ENCODE data around the gene HS1BP3. TPM values are rescaled to one million over a fixed set of nuclear protein-coding genes. Genes with fewer than 3 reads are reported as not detected.

The HS1BP3 gene
- total and polyA plus RNA-seq, 2 of the 13 experiments (the other 11 are each of a cell fraction or from before 2014, with no cell fraction given) = 15.2 to 22.0 TPM

GRCh38 chr2:20611077-20611843, 39.6 kb downstream of the HS1BP3 start (continued):
- TF ChIP-seq HNF1B (CRISPR knock-in tag; IDR thresholded peaks at IDR 0.05) = peak; percentile 51; the same call in 1 of the 2 replicates
- TF ChIP-seq ZKSCAN1 (IDR thresholded peaks at IDR 0.05; ENCODE audit: low read length) = peak; percentile 27; the same call in 1 of the 2 replicates
- TF ChIP-seq ZBTB3 (CRISPR knock-in tag; IDR thresholded peaks at IDR 0.05; ENCODE audit: borderline replicate concordance, low read depth) = peak; percentile 74
- peak; percentile 72 for TF ChIP-seq ZNF263 (CRISPR knock-in tag; IDR thresholded peaks at IDR 0.05)
- no peak for TF ChIP-seq ZNF30 (CRISPR knock-in tag; IDR thresholded peaks at IDR 0.05)
- no peak for TF ChIP-seq ZNF451 (CRISPR knock-in tag; IDR thresholded peaks at IDR 0.05)
- TF ChIP-seq HIVEP1 (CRISPR knock-in tag; IDR thresholded peaks at IDR 0.05) = peak; percentile 95
- TF ChIP-seq TSC22D2 (CRISPR knock-in tag; IDR thresholded peaks at IDR 0.05; ENCODE audit: borderline replicate concordance) = peak; percentile 78; the same call in 1 of the 2 replicates
- TF ChIP-seq ZNF326 (CRISPR knock-in tag; IDR thresholded peaks at IDR 0.05; ENCODE audit: borderline replicate concordance) = no peak
- TF ChIP-seq MNT (IDR thresholded peaks at IDR 0.05) = peak; percentile 52; the same call in 1 of the 2 replicates
- TF ChIP-seq ZMYM4 (CRISPR knock-in tag; IDR thresholded peaks at IDR 0.05) = peak; percentile 80
- TF ChIP-seq PHF20 (CRISPR knock-in tag; IDR thresholded peaks at IDR 0.05) = peak; percentile 57
- peak; percentile 99 for TF ChIP-seq FOXK1 (CRISPR knock-in tag; IDR thresholded peaks at IDR 0.05; ENCODE audit: borderline replicate concordance, low read depth)
- peak; percentile 99 for TF ChIP-seq FOXK2 (IDR thresholded peaks at IDR 0.05)
- TF ChIP-seq IKZF1 (IDR thresholded peaks at IDR 0.05) = no peak
- no peak; the same call in 1 of the 2 replicates for TF ChIP-seq ZNF572 (CRISPR knock-in tag; IDR thresholded peaks at IDR 0.05)
- TF ChIP-seq NFKBIZ (CRISPR knock-in tag; IDR thresholded peaks at IDR 0.05) = 0 out of 2 replicates have a peak, but pooled peaks have one; percentile 36
- TF ChIP-seq HOXA5 (CRISPR knock-in tag; IDR thresholded peaks at IDR 0.05) = peak; percentile 82
- no peak for TF ChIP-seq CCAR2 (optimal IDR thresholded peaks at IDR 0.05; ENCODE audit: low read depth, low read length)
- TF ChIP-seq SNAPC2 (CRISPR knock-in tag; IDR thresholded peaks at IDR 0.05) = peak; percentile 91
- peak; percentile 98 for TF ChIP-seq FOXP4 (CRISPR knock-in tag; IDR thresholded peaks at IDR 0.05)
- no peak; the same call in 1 of the 2 replicates for TF ChIP-seq FOXC1 (CRISPR knock-in tag; IDR thresholded peaks at IDR 0.05; ENCODE audit: borderline replicate concordance)
- no peak for TF ChIP-seq ZNF570 (CRISPR knock-in tag; IDR thresholded peaks at IDR 0.05; ENCODE audit: borderline replicate concordance)
- peak; percentile 87 for TF ChIP-seq ELF4 (CRISPR knock-in tag; IDR thresholded peaks at IDR 0.05; ENCODE audit: borderline replicate concordance)
- TF ChIP-seq KDM2A (CRISPR knock-in tag; IDR thresholded peaks at IDR 0.05; ENCODE audit: borderline replicate concordance, low read depth) = peak; percentile 84
- TF ChIP-seq PRPF4 (IDR thresholded peaks at IDR 0.05; ENCODE audit: low read depth, low read length, poor library complexity, severe bottlenecking) = no peak

All from HepG2 (cell line).